HL-60 (cell line): ENCODE data around the gene NPPC.

Experiments
- DNase-seq, 2 experiments: peaks; one replicate each; pipeline ENCODE4 v3.0.0-alpha.2; 2010 to 2020; ENCODE audit warnings: low read depth in 1 of 2, low spot score in 1 of 2
- H3K27ac ChIP-seq: fragments of 250-450 bp; sonication (Bioruptor Pico); replicated peaks from 2 replicates; pipeline ENCODE4 v1.5.1; 2020; ENCODE audit warnings: mild to moderate bottlenecking, moderate library complexity
- H3K27me3 ChIP-seq: fragments of 250-450 bp; sonication (Bioruptor Pico); 2 replicates; pipeline ENCODE4 v1.5.1; 2021; ENCODE audit warnings: mild to moderate bottlenecking, moderate library complexity; ENCODE audit not compliant: insufficient read depth, poor library complexity, severe bottlenecking
- H3K4me3 ChIP-seq: replicated peaks from 2 replicates; pipeline ENCODE4 v1.5.1; 2011; ENCODE audit warnings: mild to moderate bottlenecking, control low read depth, low read length; ENCODE audit not compliant: insufficient read depth
- GABPA ChIP-seq: IDR thresholded peaks from 2 replicates; pipeline ENCODE4 v1.6.1; 2012; ENCODE audit warnings: low read depth
- POLR2AphosphoS5 ChIP-seq: IDR thresholded peaks from 2 replicates; pipeline ENCODE4 v1.6.1; 2012; ENCODE audit warnings: low read depth
- SPI1 ChIP-seq: IDR thresholded peaks from 2 replicates; pipeline ENCODE4 v1.6.1; 2012; ENCODE audit warnings: low read depth, mild to moderate bottlenecking, borderline replicate concordance
- TF ChIP-seq, protein P1 (sequence below): IDR thresholded peaks from 2 replicates; pipeline ENCODE4 v1.6.1; 2012; ENCODE audit warnings: low read depth; ENCODE audit not compliant: insufficient replicate concordance
- TF ChIP-seq, protein P2 (sequence below): IDR thresholded peaks from one replicate; pipeline ENCODE4 v1.5.1; 2011; ENCODE audit warnings: low read length, control low read depth, inconsistent platforms; ENCODE audit not compliant: insufficient read depth

The NPPC gene

DNA sequence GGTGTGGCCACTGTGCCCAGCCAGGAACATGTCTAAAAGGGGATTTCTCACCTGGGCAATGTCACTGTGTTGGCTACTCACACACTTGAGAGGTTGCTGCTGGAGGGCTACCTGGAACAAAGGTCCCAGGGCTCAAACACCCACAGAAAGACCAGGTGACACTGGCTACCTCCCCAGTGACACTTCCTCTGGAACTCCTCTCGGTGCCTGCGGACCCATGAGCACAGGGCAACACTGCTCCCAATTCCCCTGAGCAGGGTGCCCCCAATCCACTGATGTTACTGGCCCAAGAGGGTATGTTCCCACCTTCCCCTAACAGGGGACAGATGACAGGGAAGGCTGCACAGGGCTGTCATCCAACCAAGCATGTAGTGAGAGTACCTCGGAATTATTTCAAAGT lies 5.8 kb downstream of the NPPC start:
- H3K4me3 ChIP-seq = no peak overlapping the region
- TF ChIP-seq, protein P1, sequence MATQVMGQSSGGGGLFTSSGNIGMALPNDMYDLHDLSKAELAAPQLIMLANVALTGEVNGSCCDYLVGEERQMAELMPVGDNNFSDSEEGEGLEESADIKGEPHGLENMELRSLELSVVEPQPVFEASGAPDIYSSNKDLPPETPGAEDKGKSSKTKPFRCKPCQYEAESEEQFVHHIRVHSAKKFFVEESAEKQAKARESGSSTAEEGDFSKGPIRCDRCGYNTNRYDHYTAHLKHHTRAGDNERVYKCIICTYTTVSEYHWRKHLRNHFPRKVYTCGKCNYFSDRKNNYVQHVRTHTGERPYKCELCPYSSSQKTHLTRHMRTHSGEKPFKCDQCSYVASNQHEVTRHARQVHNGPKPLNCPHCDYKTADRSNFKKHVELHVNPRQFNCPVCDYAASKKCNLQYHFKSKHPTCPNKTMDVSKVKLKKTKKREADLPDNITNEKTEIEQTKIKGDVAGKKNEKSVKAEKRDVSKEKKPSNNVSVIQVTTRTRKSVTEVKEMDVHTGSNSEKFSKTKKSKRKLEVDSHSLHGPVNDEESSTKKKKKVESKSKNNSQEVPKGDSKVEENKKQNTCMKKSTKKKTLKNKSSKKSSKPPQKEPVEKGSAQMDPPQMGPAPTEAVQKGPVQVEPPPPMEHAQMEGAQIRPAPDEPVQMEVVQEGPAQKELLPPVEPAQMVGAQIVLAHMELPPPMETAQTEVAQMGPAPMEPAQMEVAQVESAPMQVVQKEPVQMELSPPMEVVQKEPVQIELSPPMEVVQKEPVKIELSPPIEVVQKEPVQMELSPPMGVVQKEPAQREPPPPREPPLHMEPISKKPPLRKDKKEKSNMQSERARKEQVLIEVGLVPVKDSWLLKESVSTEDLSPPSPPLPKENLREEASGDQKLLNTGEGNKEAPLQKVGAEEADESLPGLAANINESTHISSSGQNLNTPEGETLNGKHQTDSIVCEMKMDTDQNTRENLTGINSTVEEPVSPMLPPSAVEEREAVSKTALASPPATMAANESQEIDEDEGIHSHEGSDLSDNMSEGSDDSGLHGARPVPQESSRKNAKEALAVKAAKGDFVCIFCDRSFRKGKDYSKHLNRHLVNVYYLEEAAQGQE = no peak
- TF ChIP-seq GABPA (no peak), POLR2AphosphoS5 (no peak), SPI1 (no peak)
- TF ChIP-seq, protein P2, sequence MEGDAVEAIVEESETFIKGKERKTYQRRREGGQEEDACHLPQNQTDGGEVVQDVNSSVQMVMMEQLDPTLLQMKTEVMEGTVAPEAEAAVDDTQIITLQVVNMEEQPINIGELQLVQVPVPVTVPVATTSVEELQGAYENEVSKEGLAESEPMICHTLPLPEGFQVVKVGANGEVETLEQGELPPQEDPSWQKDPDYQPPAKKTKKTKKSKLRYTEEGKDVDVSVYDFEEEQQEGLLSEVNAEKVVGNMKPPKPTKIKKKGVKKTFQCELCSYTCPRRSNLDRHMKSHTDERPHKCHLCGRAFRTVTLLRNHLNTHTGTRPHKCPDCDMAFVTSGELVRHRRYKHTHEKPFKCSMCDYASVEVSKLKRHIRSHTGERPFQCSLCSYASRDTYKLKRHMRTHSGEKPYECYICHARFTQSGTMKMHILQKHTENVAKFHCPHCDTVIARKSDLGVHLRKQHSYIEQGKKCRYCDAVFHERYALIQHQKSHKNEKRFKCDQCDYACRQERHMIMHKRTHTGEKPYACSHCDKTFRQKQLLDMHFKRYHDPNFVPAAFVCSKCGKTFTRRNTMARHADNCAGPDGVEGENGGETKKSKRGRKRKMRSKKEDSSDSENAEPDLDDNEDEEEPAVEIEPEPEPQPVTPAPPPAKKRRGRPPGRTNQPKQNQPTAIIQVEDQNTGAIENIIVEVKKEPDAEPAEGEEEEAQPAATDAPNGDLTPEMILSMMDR = no peak
- peaks cover 34% of the 10 kb centered on the region for H3K27me3 ChIP-seq
- H3K27ac ChIP-seq = no peak overlapping the region
- DNase-seq = no peak

DNA sequence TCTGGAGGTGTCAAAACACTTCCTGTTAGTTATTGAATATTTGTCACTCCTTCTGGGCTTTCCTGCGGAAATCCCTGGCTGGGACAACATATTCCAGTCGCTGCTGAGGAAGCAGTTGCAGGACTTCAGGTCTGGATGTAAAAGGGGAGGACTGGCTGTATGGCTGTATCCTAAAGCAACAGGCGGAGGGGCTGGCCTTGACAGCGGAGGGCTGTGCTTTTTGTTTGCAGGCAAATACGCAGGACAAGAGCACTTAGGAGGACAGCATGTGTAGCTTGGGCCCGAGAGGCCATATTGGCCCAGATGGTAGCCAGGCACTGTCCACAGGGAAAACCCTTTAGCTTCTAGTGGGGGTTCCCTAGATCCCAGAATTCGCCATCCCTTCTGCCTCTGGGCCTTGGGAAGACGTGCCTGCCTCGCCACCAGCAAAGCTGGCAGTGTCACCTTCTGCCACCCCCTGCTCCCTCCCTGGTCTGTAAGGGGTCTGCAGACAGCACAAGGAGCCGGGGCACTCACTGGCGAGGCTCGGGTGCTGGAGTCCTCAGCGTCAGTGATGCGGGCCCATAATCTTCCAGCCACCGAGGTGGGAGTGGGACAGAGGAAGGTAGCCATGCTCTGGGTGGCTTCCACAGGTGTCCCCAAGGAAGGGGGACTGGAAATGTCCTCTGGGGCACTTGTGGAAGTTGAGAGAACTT lies 6.7 kb downstream of the NPPC start:
- Histone ChIP-seq H3K27me3 (peaks cover 27% of the 10 kb centered on the region), H3K27ac (no peak overlapping the region), H3K4me3 (no peak overlapping the region)
- no peak for DNase-seq
- TF ChIP-seq SPI1 (no peak), GABPA (no peak), POLR2AphosphoS5 (no peak)
- TF ChIP-seq, protein P1 = no peak
- TF ChIP-seq, protein P2 = no peak

DNA sequence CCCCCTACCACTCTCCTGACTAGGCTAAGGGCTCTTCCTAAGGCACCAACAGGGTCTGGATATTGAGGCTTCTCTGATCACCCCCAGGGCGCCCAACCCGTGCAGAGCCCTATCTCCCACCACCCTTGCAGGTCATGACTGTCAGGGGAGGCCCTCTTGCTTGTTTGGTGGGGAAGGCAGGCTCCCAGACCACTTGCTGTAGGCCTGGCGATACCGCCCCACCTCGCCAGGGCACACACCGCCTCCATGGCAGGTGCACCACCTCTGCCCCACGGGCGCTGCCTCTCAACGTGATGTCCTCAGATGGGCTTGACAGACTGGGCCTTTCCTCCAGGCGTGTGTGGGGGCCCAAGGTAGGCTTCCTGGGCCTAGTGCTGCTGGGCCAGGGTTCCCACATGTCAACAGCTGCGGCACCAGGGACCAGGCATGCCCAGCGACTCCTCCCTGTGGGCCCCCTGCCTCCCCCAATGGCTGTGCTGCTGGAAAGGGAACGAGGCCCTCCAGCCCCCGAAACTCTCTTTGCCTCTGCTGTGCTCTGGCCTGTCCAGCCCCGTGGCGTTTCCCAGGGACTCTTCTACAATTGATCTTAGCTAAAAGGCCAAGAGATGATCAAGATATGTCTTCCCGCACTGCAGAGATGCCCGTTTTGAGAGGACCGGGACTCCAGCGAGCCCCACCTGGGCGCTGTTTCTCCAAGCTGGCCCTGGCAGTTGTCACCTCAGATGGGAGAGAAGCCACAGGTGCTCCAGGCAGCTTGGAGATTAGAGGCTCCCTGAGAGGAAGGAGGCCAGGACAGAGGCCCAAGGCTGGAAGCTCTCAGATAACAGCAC lies 7.5 kb downstream of the NPPC start:
- no peak for DNase-seq
- no peak overlapping the region for H3K27ac ChIP-seq
- peaks cover 20% of the 10 kb centered on the region for H3K27me3 ChIP-seq
- TF ChIP-seq POLR2AphosphoS5 (no peak), GABPA (no peak)
- TF ChIP-seq, protein P1 = no peak
- no peak overlapping the region for H3K4me3 ChIP-seq
